Activated CD4-positive, CD25-positive, alpha-beta regulatory T cell (primary cell): ENCODE data around the gene FOXP4.

Source experiments
- DNase-seq, 4 experiments: peaks; one replicate each; lab custom pipeline; 2025; lab: John Stamatoyannopoulos, UW

The FOXP4 gene

DNA sequence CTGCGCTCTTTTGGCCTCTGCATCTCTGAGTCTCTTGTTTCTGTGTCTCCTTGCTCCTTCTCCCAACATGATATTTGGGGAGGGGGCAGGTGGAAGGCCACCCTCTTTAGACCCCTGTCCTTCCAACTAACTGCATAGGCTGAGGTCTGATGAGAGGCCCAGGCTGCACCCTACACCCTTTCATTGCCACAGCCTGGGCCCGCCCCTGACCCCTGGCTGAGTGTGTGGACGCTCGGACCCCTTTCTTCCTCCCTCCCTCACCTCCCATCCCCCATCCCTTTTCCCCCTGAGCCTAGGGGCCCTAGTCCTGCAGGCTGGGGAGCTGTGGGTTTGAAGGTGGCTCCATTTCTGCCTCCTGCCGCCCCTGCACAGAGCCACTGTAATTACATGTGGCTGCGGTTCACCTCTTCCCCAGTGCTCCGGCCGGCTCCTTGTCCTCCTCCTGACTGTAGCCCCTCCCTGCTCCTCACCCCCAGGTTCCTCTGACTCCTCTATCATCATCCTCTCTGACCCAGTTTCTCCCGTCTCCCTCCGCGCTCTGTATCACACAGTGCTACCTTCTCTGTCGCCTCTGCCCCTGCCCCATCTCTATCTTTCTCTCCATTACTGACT, 98.9 kb downstream of the FOXP4 start:
- no peak for DNase-seq

DNA sequence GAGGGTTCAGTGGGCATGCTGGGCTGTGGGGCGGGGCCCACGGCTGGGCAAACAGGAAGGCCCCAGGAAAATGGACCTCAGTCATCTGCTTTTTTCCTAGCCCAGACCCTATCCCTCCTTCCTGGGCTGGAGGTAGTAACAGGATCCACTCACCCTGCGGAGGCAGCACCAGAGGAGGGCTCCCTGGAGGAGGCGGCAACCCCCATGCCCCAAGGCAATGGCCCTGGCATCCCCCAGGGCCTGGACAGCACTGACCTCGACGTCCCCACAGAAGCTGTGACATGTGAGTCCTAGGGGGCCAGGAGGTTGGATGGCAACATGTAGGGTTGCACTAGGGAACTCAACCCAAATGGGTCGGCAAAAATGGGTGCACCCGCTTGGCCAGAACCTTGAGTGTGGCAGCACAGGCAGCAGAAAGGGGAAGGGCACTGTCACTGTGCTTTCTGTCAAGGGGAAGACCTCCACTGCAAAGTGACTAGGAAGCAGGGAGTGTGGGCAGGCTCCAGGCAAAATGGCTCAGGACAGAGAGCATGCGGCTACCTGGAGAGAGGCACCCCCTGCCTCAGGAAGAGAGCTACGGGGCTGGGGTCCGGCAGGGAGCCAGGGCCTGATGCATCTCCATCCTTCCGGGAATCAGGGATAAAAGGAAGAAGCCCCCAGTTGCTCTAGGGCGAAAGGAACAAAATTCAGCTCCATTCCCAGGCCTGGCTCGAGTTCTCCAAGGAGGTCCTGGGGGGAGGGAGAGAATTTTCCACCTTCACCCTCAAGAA, 100.0 kb downstream of the FOXP4 start:
- DNase-seq, result no peak

DNA sequence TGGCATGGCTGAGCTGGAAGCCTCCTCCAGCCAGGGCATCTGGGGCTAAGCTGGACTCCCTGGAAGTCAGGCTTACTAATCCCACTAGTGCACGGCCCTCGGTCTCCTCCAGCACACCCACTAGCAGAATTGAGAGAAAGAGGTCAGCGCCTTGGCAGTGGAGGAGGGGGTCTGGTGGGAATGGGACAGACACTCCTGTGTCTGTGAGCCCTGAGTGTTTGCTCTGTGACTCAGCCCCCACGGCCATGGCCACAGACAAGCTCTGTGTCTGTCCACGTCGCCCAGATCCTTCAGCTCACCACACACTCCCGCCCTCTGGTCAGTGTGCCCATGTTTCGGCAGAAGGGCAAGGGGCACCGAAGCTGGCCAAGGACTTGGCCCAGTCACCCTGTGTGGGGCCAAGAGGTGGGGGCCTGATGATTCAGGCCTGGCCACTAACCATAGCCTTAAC, 100.9 kb downstream of the FOXP4 start:
- DNase-seq, result no peak

DNA sequence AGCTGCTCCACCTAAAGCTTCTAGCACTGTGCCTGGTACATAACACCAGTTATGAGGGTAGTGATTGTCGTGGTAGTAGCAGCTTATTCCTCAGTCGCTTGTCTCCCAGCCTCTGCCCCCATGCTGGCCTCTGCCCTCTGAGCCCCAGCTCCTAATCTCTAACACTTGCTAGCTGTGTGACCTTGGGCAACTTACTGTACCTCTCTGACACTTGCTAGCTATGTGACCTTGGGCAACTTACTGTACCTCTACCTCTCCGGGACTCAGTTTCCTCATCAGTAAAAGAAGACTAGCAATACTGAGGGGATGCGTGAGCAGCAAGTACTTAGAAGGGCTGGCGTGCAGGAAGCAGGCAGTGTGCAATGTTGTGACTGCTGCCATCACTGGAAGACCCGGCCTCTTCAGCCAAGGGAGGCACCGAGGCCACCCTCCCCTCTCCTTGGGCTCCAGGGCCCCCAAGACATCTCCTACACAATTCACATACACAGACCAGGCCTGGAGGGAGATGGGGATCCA, 101.9 kb downstream of the FOXP4 start:
- DNase-seq, result no peak

DNA sequence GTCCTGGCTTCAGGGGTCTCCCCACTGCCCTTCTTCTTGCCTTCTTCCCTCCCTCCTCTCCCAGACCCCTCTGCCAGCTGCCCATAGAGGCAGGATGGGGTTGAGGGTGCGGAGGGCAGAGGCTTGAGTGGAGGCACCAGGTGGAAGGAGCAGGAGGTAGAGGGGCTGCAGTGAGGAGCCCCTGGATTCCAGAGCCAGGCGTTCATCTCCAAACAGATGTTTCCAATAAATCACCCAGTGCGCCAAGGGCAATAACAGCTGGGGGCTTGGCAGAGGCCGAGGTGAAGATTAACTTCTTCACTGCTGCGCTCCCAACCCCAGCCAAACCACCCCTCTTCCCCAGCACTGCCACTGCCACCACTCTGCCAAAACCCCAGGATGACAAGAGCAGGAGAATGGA, 102.7 kb downstream of the FOXP4 start:
- no peak for DNase-seq

DNA sequence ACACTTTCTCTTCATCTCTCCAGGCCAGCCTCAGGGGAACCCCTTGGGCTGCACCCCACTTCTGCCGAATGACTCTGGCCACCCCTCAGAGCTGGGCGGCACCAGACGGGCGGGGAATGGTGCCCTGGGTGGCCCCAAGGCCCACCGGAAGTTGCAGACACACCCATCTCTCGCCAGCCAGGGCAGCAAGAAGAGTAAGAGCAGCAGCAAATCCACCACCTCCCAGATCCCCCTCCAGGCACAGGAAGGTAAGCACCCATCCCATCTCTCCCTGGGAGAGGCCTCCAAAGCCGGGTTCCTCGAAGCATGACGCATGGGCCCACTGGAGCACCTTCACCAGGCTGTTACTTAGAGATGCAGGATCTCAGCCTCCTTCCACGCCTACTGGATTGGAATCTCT, 103.4 kb downstream of the FOXP4 start:
- DNase-seq, result no peak

DNA sequence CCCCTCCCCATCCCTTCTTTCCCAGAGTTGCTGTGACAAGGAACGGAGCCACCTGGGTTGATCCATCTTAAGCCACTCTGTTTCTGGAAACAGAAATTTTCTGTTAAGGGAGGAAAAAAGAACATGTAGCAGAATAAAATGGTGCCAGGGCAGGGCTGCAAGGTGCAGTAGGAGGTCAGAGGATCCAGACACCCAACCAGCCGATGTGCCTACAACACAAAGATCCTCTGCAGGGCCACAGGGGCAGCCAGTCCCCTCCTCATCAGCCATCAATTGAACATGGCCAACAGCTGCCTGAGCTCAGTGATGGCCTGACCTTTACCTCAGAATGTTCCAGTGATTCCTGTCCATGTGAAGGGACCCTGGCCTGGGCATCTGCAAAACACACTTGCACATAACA, 103.9 kb downstream of the FOXP4 start:
- no peak for DNase-seq

DNA sequence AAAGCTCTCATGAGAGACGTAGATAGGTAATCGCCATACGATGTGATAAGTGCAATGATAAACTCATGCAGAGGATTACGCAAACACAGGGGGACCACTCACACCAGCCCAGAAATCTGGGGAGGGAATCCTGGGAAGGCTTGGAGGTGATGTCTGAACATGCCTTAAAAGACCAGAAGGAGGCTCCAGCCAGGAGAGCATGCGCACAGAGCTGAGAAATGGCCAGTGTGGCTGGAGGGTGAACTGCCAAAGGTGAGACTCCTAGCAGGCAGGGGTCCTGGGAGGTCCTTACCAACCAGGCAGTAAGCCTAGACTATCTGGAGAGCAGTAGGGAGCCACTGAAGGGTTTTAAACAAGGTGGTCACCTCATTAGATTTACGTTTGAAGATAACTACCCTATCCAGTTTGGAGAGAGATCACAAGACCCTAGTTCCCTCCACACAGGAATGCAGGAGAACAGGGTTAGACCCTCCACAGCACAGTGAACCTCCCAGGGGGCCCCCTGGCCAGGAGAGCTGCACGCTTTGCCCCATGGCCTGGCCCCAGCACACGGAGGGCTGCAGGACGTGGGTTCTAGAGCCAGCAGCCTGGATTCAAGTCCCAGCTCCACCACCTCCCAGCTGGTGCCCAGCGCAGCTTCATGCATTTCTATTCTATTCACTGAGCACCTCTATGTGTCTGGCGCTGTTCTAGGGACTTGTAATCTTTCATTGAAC, 105.2 kb downstream of the FOXP4 start:
- no peak for DNase-seq
